Activated T-cell treated with anti-CD3 and anti-CD28 coated beads, Interleukin-2, amount 50 U/mL, for 24 hours (primary cell): Measurements from ENCODE around the gene DCN.

Experiments used
- DNase-seq: peaks from one replicate; pipeline ENCODE4 v3.0.0-alpha.2; 2020
- H3K27ac Mint-ChIP-seq: 2 replicates; pipeline ENCODE4 v1.8.0; 2020; ENCODE audit warnings: mild to moderate bottlenecking, mixed read lengths
- H3K27me3 Mint-ChIP-seq: 2 replicates; pipeline ENCODE4 v1.8.0; 2020; ENCODE audit warnings: mixed read lengths
- H3K36me3 Mint-ChIP-seq: 2 replicates; pipeline ENCODE4 v1.8.0; 2020; ENCODE audit warnings: low read depth, mixed read lengths
- H3K4me1 Mint-ChIP-seq: 2 replicates; pipeline ENCODE4 v1.8.0; 2020; ENCODE audit warnings: low read depth, mixed read lengths
- H3K4me3 Mint-ChIP-seq: 2 replicates; pipeline ENCODE4 v1.8.0; 2020; ENCODE audit warnings: mild to moderate bottlenecking, moderate library complexity, mixed read lengths
- H3K9me3 Mint-ChIP-seq: 2 replicates; pipeline ENCODE4 v1.8.0; 2020; ENCODE audit warnings: mixed read lengths

DCN gene

DNA sequence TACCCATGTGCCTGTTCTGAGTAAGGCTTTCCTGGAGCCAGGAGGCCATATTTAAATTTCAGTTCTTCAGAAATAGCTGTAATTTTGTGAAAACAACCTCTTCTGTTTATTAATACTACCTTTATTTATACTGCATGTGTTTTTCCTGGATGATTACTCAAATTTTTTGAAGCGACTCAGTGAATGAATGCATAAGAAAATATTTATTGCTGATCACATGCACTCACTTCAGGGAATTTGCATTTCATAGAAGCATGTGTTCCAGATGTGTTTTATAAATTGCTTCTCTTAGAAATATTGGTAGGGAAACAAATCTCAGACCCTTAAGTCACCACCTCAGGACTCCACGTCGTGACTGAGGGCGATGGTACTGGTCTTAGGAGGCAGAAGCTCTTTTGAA is 21.8 kb upstream of the DCN start:
- no peaks in the 10 kb centered on the region for H3K36me3 Mint-ChIP-seq
- H3K4me3 Mint-ChIP-seq, result no peak overlapping the region
- peaks cover 3% of the 10 kb centered on the region for H3K9me3 Mint-ChIP-seq
- no peaks in the 10 kb centered on the region for H3K27me3 Mint-ChIP-seq
- DNase-seq, result no peak
- no peak overlapping the region for H3K27ac Mint-ChIP-seq
- no peaks in the 10 kb centered on the region for H3K4me1 Mint-ChIP-seq

- Mint-ChIP-seq H3K9me3 (peaks cover 3% of the 10 kb centered on the region), H3K36me3 (no peaks in the 10 kb centered on the region), H3K27ac (no peak overlapping the region), H3K4me1 (no peaks in the 10 kb centered on the region), H3K4me3 (no peak overlapping the region), H3K27me3 (no peaks in the 10 kb centered on the region)
- no peak for DNase-seq
Observed at GRCh38 chr12:91203610-91204009, 21.0 kb upstream of the DCN start.

DNA sequence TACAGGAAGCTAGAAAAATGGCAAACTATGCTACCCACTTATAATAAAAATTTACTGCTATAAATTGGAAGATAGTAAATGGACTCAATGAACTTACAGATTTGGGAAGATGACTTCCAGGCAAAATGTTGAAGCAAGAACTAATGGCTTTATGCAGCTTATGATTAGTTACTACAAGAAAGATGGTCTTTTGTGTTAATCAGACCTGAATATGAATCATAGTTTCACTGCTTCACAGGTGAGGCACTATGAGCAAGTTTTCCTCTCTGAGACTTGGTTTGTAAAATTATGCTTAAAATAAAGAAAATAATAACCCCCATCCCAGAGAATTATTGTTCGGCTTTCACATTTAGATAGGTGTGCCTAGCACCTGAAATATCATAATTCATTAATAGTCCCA is 19.8 kb upstream of the DCN start:
- Mint-ChIP-seq H3K27me3 (no peaks in the 10 kb centered on the region), H3K27ac (no peak overlapping the region), H3K4me1 (no peaks in the 10 kb centered on the region), H3K9me3 (no peaks in the 10 kb centered on the region), H3K4me3 (no peak overlapping the region), H3K36me3 (no peaks in the 10 kb centered on the region)
- DNase-seq, result no peak

- DNase-seq, result no peak
- H3K4me3 Mint-ChIP-seq, result no peak overlapping the region
- H3K36me3 Mint-ChIP-seq, result no peaks in the 10 kb centered on the region
- no peaks in the 10 kb centered on the region for H3K4me1 Mint-ChIP-seq
- H3K27me3 Mint-ChIP-seq, result peaks cover 4% of the 10 kb centered on the region
- H3K9me3 Mint-ChIP-seq, result peaks cover 12% of the 10 kb centered on the region
- H3K27ac Mint-ChIP-seq, result no peak overlapping the region
Observed at GRCh38 chr12:91196436-91196835, 13.8 kb upstream of the DCN start.

- H3K4me1 Mint-ChIP-seq, result no peaks in the 10 kb centered on the region
- H3K4me3 Mint-ChIP-seq, result no peak overlapping the region
- H3K27me3 Mint-ChIP-seq, result peaks cover 6% of the 10 kb centered on the region
- no peaks in the 10 kb centered on the region for H3K36me3 Mint-ChIP-seq
- H3K27ac Mint-ChIP-seq, result no peak overlapping the region
- no peak for DNase-seq
- H3K9me3 Mint-ChIP-seq, result peaks cover 14% of the 10 kb centered on the region
Observed at GRCh38 chr12:91194500-91194899, 11.9 kb upstream of the DCN start.

- H3K4me1 Mint-ChIP-seq, result no peaks in the 10 kb centered on the region
- peaks cover 6% of the 10 kb centered on the region for H3K27me3 Mint-ChIP-seq
- DNase-seq, result no peak
- H3K4me3 Mint-ChIP-seq, result no peak overlapping the region
- no peaks in the 10 kb centered on the region for H3K36me3 Mint-ChIP-seq
- no peak overlapping the region for H3K27ac Mint-ChIP-seq
- peaks cover 12% of the 10 kb centered on the region for H3K9me3 Mint-ChIP-seq
Observed at GRCh38 chr12:91191513-91192111, 9.0 kb upstream of the DCN start.

- Mint-ChIP-seq H3K4me1 (no peaks in the 10 kb centered on the region), H3K4me3 (no peak overlapping the region), H3K27me3 (peaks cover 6% of the 10 kb centered on the region), H3K9me3 (peaks cover 5% of the 10 kb centered on the region), H3K36me3 (no peaks in the 10 kb centered on the region), H3K27ac (no peak overlapping the region)
- no peak for DNase-seq
Observed at GRCh38 chr12:91189516-91189915, 6.9 kb upstream of the DCN start.

DNA sequence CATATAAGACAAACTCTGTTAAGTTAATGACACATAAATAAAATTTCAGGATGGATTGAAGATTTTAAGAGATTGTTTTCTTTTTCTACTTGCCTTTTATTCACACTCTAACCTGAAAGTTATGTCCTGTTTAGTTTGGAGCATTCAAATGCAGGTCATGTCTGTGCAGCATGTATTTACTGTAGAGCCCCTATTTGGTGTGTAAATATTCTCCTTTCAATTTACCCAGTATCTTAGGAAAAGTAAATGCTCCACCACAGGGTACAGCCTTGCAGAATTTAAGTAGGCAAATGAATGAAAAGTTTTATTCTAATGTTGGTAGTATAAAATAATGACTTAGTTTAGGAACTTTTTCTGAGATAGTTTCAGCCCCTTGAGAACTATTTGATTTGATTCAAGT is 6.2 kb upstream of the DCN start:
- H3K36me3 Mint-ChIP-seq, result no peaks in the 10 kb centered on the region

GRCh38 chr12:91186156-91186555 is 3.5 kb upstream of the DCN start:
- H3K4me1 Mint-ChIP-seq, result no peaks in the 10 kb centered on the region
- no peaks in the 10 kb centered on the region for H3K9me3 Mint-ChIP-seq
- DNase-seq, result no peak
- H3K4me3 Mint-ChIP-seq, result no peak overlapping the region
- no peak overlapping the region for H3K27ac Mint-ChIP-seq
- no peaks in the 10 kb centered on the region for H3K27me3 Mint-ChIP-seq
- H3K36me3 Mint-ChIP-seq, result no peaks in the 10 kb centered on the region

More for the DNA sequence above, 6.2 kb upstream of the DCN start:
- Mint-ChIP-seq H3K27me3 (peaks cover 6% of the 10 kb centered on the region), H3K27ac (no peak overlapping the region), H3K4me3 (no peak overlapping the region), H3K9me3 (peaks cover 5% of the 10 kb centered on the region), H3K4me1 (no peaks in the 10 kb centered on the region)
- no peak for DNase-seq

- no peaks in the 10 kb centered on the region for H3K27me3 Mint-ChIP-seq
- H3K4me3 Mint-ChIP-seq, result no peak overlapping the region
- no peaks in the 10 kb centered on the region for H3K4me1 Mint-ChIP-seq
- H3K9me3 Mint-ChIP-seq, result no peaks in the 10 kb centered on the region
- H3K27ac Mint-ChIP-seq, result no peak overlapping the region
- H3K36me3 Mint-ChIP-seq, result no peaks in the 10 kb centered on the region
- DNase-seq, result no peak
Observed at GRCh38 chr12:91185421-91185820, 2.8 kb upstream of the DCN start.

DNA sequence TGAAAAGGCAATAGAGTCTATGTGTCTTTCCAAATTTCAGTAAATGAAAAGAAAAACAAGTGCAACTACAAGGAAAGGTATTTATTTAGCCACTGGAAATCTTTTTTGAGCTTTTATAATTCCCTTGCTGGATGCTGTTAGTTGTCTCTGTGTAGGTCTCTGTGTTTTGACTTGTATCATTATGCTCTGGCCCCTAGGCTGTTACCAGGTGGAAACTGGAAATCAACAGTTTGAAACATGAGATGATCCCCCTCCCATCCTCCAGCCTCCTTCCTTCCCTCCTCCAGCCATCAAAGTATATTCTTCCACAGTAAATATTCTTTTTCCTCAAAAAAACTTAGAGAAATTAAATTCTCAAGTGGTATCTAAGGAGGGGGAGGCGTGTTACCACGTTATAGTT is 934 bp upstream of the DCN start:
- H3K9me3 Mint-ChIP-seq, result no peaks in the 10 kb centered on the region
- no peaks in the 10 kb centered on the region for H3K36me3 Mint-ChIP-seq
- no peak for DNase-seq
- H3K4me1 Mint-ChIP-seq, result no peaks in the 10 kb centered on the region
- H3K27ac Mint-ChIP-seq, result no peak overlapping the region
- H3K27me3 Mint-ChIP-seq, result no peaks in the 10 kb centered on the region
- no peak overlapping the region for H3K4me3 Mint-ChIP-seq

- H3K4me3 Mint-ChIP-seq, result no peak overlapping the region
- no peaks in the 10 kb centered on the region for H3K9me3 Mint-ChIP-seq
- H3K27me3 Mint-ChIP-seq, result no peaks in the 10 kb centered on the region
- no peak for DNase-seq
- no peaks in the 10 kb centered on the region for H3K36me3 Mint-ChIP-seq
- H3K4me1 Mint-ChIP-seq, result no peaks in the 10 kb centered on the region
- H3K27ac Mint-ChIP-seq, result no peak overlapping the region
Observed at GRCh38 chr12:91180582-91181395, 1.8 kb downstream of the DCN start.

DNA sequence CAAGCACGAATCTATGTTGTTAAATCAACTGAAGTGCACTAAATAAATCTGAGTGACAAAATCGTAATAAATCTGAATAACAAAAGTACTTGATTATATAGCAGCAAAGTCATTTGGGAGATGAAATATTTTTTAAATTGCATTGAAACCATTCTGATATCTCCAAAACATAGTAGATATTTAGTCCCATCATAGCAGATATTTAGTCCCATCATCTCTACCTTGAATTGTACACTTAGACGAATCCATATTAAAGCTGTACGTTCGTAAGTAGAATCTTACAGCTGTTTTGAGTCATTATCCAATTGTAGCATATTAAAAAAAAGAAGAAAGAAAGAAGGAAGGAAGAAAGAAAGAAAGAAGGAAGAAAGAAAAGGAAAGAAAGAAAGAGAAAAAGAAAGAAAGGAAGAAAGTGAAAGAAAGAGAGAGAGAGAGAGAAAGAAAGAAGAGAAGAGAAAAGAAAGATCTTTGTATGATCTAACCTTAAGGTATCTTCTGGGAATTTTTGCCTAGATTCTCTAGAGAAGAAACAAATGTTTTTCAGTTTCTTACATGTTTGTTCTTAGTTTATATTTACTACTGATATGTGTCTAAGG is 2.6 kb downstream of the DCN start:
- H3K27me3 Mint-ChIP-seq, result no peaks in the 10 kb centered on the region
- no peaks in the 10 kb centered on the region for H3K36me3 Mint-ChIP-seq
- no peak for DNase-seq
- no peaks in the 10 kb centered on the region for H3K9me3 Mint-ChIP-seq
- H3K4me1 Mint-ChIP-seq, result no peaks in the 10 kb centered on the region
- H3K4me3 Mint-ChIP-seq, result no peak overlapping the region
- H3K27ac Mint-ChIP-seq, result no peak overlapping the region

GRCh38 chr12:91179315-91179714 is 3.3 kb downstream of the DCN start:
- DNase-seq, result no peak
- Mint-ChIP-seq H3K36me3 (no peaks in the 10 kb centered on the region), H3K9me3 (no peaks in the 10 kb centered on the region), H3K4me3 (no peak overlapping the region), H3K4me1 (no peaks in the 10 kb centered on the region), H3K27ac (no peak overlapping the region), H3K27me3 (no peaks in the 10 kb centered on the region)

DNA sequence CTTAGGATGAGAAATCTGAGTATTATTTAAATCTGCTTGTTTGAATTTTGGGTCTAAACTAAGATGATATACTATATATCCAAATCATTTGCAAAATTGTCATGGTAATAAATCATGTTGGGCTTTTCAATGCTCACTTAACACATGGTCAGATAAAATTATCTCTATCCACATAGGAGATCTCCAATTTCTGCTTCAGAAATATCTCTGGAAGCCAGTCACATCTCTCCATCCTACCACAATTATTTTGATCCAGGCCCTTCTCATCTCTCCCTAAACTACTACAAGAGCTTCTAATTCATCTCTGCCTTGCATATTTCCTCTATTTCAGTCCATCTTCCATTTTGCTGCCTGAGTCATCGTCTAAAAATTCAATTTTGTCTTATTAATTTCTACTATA is 3.8 kb downstream of the DCN start:
- DNase-seq, result no peak
- H3K27me3 Mint-ChIP-seq, result no peaks in the 10 kb centered on the region
- no peaks in the 10 kb centered on the region for H3K4me1 Mint-ChIP-seq
- H3K9me3 Mint-ChIP-seq, result no peaks in the 10 kb centered on the region
- no peak overlapping the region for H3K4me3 Mint-ChIP-seq
- H3K27ac Mint-ChIP-seq, result no peak overlapping the region
- H3K36me3 Mint-ChIP-seq, result no peaks in the 10 kb centered on the region
